Measurements from ENCODE around the gene MYOM1.

DNA sequence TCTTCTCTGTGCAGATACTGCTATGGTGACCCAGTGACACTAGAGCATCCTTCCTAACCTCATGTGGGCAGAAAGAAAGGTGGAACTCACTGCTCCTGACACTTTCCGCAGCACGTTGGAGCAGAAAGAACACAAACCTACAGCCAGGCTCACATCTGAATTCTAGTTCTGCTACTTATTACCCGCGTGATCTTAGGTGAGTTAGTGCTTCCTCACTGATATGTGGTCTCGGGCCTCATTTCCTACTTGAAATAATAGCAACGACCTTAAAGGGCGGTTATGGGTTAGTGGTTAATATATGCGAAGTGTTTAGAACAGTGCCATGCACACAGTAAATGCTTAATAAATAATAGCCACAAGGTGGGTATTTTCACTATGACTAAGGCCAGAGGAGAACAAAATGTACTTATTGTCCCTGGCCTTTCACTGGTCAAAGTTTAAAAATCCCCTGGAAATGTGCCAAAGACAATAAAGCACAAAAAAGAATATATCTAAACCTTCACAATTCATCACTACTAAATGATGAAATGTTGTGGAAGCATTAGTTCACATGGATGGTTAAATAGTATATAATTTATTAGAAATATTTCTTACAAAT lies 66.6 kb downstream of the MYOM1 start:
- TF ChIP-seq POLR2AphosphoS5 (IDR thresholded peaks at IDR 0.05; ENCODE audit: low read depth, low read length), result no peak
- TF ChIP-seq, protein P1, sequence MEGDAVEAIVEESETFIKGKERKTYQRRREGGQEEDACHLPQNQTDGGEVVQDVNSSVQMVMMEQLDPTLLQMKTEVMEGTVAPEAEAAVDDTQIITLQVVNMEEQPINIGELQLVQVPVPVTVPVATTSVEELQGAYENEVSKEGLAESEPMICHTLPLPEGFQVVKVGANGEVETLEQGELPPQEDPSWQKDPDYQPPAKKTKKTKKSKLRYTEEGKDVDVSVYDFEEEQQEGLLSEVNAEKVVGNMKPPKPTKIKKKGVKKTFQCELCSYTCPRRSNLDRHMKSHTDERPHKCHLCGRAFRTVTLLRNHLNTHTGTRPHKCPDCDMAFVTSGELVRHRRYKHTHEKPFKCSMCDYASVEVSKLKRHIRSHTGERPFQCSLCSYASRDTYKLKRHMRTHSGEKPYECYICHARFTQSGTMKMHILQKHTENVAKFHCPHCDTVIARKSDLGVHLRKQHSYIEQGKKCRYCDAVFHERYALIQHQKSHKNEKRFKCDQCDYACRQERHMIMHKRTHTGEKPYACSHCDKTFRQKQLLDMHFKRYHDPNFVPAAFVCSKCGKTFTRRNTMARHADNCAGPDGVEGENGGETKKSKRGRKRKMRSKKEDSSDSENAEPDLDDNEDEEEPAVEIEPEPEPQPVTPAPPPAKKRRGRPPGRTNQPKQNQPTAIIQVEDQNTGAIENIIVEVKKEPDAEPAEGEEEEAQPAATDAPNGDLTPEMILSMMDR (IDR thresholded peaks at IDR 0.05), result no peak
- TF ChIP-seq, protein P2, sequence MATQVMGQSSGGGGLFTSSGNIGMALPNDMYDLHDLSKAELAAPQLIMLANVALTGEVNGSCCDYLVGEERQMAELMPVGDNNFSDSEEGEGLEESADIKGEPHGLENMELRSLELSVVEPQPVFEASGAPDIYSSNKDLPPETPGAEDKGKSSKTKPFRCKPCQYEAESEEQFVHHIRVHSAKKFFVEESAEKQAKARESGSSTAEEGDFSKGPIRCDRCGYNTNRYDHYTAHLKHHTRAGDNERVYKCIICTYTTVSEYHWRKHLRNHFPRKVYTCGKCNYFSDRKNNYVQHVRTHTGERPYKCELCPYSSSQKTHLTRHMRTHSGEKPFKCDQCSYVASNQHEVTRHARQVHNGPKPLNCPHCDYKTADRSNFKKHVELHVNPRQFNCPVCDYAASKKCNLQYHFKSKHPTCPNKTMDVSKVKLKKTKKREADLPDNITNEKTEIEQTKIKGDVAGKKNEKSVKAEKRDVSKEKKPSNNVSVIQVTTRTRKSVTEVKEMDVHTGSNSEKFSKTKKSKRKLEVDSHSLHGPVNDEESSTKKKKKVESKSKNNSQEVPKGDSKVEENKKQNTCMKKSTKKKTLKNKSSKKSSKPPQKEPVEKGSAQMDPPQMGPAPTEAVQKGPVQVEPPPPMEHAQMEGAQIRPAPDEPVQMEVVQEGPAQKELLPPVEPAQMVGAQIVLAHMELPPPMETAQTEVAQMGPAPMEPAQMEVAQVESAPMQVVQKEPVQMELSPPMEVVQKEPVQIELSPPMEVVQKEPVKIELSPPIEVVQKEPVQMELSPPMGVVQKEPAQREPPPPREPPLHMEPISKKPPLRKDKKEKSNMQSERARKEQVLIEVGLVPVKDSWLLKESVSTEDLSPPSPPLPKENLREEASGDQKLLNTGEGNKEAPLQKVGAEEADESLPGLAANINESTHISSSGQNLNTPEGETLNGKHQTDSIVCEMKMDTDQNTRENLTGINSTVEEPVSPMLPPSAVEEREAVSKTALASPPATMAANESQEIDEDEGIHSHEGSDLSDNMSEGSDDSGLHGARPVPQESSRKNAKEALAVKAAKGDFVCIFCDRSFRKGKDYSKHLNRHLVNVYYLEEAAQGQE (IDR thresholded peaks at IDR 0.05; ENCODE audit: insufficient read depth in 1 of 2, low read depth in 2 of 2, low read length in 1 of 2), result no peak
- TF ChIP-seq SIN3A (IDR thresholded peaks at IDR 0.05; ENCODE audit: borderline replicate concordance, insufficient read depth, low read depth, low read length), result no peak
- TF ChIP-seq TCF7L2 (IDR thresholded peaks at IDR 0.05; ENCODE audit: low read depth, low read length), result no peak
